KG1 (cell line): ENCODE results near the gene ENO4.

Experiments used
- DNase-seq: peaks from one replicate; lab custom pipeline; 2025; lab: John Stamatoyannopoulos, UW

Gene ENO4

GRCh38 chr10:116829711-116830110 is 19.6 kb upstream of the ENO4 start:
- DNase-seq = no peak

- DNase-seq = no peak
Observed at GRCh38 chr10:116831086-116831485, 18.2 kb upstream of the ENO4 start.

GRCh38 chr10:116831790-116832189 is 17.5 kb upstream of the ENO4 start:
- DNase-seq = no peak

- no peak for DNase-seq
Observed at GRCh38 chr10:116833986-116834985, 15.0 kb upstream of the ENO4 start.

- DNase-seq = no peak
Observed at GRCh38 chr10:116835658-116836057, 13.6 kb upstream of the ENO4 start.

GRCh38 chr10:116836083-116836482 is 13.2 kb upstream of the ENO4 start:
- no peak for DNase-seq

GRCh38 chr10:116836902-116837523 is 12.3 kb upstream of the ENO4 start:
- DNase-seq = no peak

- DNase-seq = no peak
Observed at GRCh38 chr10:116838143-116838725, 11.1 kb upstream of the ENO4 start.

GRCh38 chr10:116840389-116841075 is 8.8 kb upstream of the ENO4 start:
- DNase-seq = no peak

- no peak for DNase-seq
Observed at GRCh38 chr10:116845823-116846222, 3.5 kb upstream of the ENO4 start.

GRCh38 chr10:116848032-116848943 is 1.0 kb upstream of the ENO4 start:
- DNase-seq = no peak

- no peak for DNase-seq
Observed at GRCh38 chr10:116848944-116849247, 403 bp upstream of the ENO4 start.

- no peak for DNase-seq
Observed at GRCh38 chr10:116850058-116850611, 836 bp downstream of the ENO4 start.

GRCh38 chr10:116852246-116852645 is 2.9 kb downstream of the ENO4 start:
- DNase-seq = no peak

GRCh38 chr10:116853287-116853686 is 4.0 kb downstream of the ENO4 start:
- no peak for DNase-seq

- no peak for DNase-seq
Observed at GRCh38 chr10:116853701-116854100, 4.4 kb downstream of the ENO4 start.

GRCh38 chr10:116857156-116857555 is 7.9 kb downstream of the ENO4 start:
- no peak for DNase-seq

- DNase-seq = no peak
Observed at GRCh38 chr10:116861796-116862195, 12.5 kb downstream of the ENO4 start.

GRCh38 chr10:116864436-116864835 is 15.1 kb downstream of the ENO4 start:
- no peak for DNase-seq

- DNase-seq = no peak
Observed at GRCh38 chr10:116866066-116866465, 16.8 kb downstream of the ENO4 start.

- no peak for DNase-seq
Observed at GRCh38 chr10:116866987-116867595, 17.8 kb downstream of the ENO4 start.
